ENCODE results near the gene OR52B2. TPM values are rescaled to one million over a fixed set of nuclear protein-coding genes. Genes with fewer than 3 reads are reported as not detected.
"Not testable (repeated sequence)": the region's sequence is repeated elsewhere in the genome, so short reads cannot be mapped to it uniquely, and the experiment has no call there.

Gene OR52B2
- total RNA-seq, 2 experiments from 2014 or later, result not detected

DNA sequence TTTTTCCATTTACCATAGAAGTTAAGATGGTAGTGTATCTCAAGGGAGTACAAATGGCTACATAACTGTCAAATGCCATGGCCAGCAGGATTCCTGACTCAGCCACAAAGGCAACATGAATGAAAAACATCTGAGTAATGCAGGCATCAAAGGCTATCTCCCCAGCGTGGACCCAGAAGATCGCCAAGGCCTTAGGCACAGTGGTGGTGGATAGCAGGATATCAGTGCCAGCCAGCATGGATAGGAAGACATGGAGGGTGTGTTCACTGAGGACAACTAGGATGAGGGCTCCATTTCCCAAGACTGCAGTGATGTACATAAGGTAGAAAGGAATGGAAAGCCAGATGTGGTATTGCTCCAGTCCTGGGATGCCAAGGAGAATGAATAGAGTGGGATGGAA is 18.0 kb downstream of the OR52B2 start:
- intact Hi-C loops (cut with DNase I, micrococcal nuclease), result no loop called here
- no peaks in the 10 kb centered on the region for H3K36me3 Mint-ChIP-seq (ENCODE audit: low read depth)
- H3K4me3 Mint-ChIP-seq, result no peak overlapping the region
- ATAC-seq (ENCODE audit: poor library complexity) (no peak), DNase-seq (no peak)
- ChIA-PET CTCF (no interaction called here), POLR2A (no interaction called here)
- TF ChIP-seq, protein P1, sequence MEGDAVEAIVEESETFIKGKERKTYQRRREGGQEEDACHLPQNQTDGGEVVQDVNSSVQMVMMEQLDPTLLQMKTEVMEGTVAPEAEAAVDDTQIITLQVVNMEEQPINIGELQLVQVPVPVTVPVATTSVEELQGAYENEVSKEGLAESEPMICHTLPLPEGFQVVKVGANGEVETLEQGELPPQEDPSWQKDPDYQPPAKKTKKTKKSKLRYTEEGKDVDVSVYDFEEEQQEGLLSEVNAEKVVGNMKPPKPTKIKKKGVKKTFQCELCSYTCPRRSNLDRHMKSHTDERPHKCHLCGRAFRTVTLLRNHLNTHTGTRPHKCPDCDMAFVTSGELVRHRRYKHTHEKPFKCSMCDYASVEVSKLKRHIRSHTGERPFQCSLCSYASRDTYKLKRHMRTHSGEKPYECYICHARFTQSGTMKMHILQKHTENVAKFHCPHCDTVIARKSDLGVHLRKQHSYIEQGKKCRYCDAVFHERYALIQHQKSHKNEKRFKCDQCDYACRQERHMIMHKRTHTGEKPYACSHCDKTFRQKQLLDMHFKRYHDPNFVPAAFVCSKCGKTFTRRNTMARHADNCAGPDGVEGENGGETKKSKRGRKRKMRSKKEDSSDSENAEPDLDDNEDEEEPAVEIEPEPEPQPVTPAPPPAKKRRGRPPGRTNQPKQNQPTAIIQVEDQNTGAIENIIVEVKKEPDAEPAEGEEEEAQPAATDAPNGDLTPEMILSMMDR (IDR thresholded peaks at IDR 0.05), result no peak
- H3K27me3 ChIP-seq (ENCODE audit: control insufficient read depth in 1 of 2, insufficient read depth in 2 of 2, low read length in 2 of 2), result no peaks in the 10 kb centered on the region
- no peak overlapping the region for H3K4me3 ChIP-seq (ENCODE audit: low read length)
- H3K27ac Mint-ChIP-seq, result no peak overlapping the region
- H3K36me3 ChIP-seq (ENCODE audit: insufficient read depth, low read length), result no peaks in the 10 kb centered on the region
- peaks cover 3% of the 10 kb centered on the region for H3K9me3 Mint-ChIP-seq
- no peak overlapping the region for H3K27ac ChIP-seq (ENCODE audit: low read depth in 1 of 2, low read length in 2 of 2)
- H3K9me3 ChIP-seq (ENCODE audit: control insufficient read depth in 1 of 2, insufficient read depth in 1 of 2, low read length in 2 of 2), result no peaks in the 10 kb centered on the region
- peaks cover 18% of the 10 kb centered on the region for H3K27me3 Mint-ChIP-seq
- no peaks in the 10 kb centered on the region for H3K4me1 Mint-ChIP-seq (ENCODE audit: low read depth)
- no peaks in the 10 kb centered on the region for H3K4me1 ChIP-seq (ENCODE audit: insufficient read depth, low read length)

DNA sequence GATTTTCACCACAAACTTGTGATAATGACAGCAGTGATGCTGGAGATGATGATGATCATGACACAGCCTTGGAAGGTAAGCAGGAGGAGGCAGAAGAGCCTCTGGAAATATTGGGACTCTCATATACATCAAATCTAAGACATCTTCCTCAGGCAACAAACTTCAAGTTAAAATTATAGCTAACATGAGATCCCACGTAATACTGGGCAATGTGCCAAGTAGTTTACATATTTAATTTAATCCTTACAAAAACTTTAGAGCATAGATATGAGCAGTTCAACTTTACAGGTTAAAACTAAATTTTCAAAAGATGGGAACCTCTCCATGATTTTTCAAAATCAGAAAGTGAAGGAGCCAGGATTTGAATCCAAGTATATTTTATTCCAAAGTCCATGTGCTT is 19.0 kb downstream of the OR52B2 start:
- intact Hi-C loops (cut with DNase I, micrococcal nuclease), result no loop called here
- H3K4me1 Mint-ChIP-seq (ENCODE audit: low read depth), result no peaks in the 10 kb centered on the region
- Histone ChIP-seq H3K4me1 (ENCODE audit: insufficient read depth, low read length) (no peaks in the 10 kb centered on the region), H3K27ac (ENCODE audit: low read depth in 1 of 2, low read length in 2 of 2) (no peak overlapping the region), H3K36me3 (ENCODE audit: insufficient read depth, low read length) (no peaks in the 10 kb centered on the region), H3K4me3 (ENCODE audit: low read length) (no peak overlapping the region), H3K27me3 (ENCODE audit: control insufficient read depth in 1 of 2, insufficient read depth in 2 of 2, low read length in 2 of 2) (no peaks in the 10 kb centered on the region), H3K9me3 (ENCODE audit: control insufficient read depth in 1 of 2, insufficient read depth in 1 of 2, low read length in 2 of 2) (no peaks in the 10 kb centered on the region)
- H3K27ac Mint-ChIP-seq, result no peak overlapping the region
- ChIA-PET CTCF (no interaction called here), POLR2A (no interaction called here)
- DNase-seq, result no peak
- ATAC-seq (ENCODE audit: poor library complexity), result no peak
- peaks cover 3% of the 10 kb centered on the region for H3K9me3 Mint-ChIP-seq
- H3K36me3 Mint-ChIP-seq (ENCODE audit: low read depth), result no peaks in the 10 kb centered on the region
- no peak overlapping the region for H3K4me3 Mint-ChIP-seq
- peaks cover 16% of the 10 kb centered on the region for H3K27me3 Mint-ChIP-seq
- TF ChIP-seq, protein P1 (IDR thresholded peaks at IDR 0.05), result no peak

DNA sequence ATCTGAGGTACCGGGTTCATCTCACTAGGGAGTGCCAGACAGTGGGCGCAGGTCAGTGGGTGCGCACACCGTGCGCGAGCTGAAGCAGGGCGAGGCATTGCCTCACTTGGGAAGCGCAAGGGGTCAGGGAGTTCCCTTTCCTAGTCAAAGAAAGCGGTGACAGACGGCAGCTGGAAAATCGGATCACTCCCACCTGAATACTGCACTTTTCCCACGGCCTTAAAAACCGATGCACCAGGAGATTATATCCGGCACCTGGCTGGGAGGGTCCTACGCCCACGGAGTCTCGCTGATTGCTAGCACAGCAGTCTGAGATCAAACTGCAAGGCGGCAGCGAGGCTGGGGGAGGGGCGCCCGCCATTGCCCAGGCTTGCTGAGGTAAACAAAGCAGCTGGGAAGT is 26.4 kb downstream of the OR52B2 start:
- peaks cover 26% of the 10 kb centered on the region for H3K27me3 Mint-ChIP-seq
- H3K27ac Mint-ChIP-seq; H3K4me1 Mint-ChIP-seq (ENCODE audit: low read depth); CTCF ChIA-PET; H3K36me3 Mint-ChIP-seq (ENCODE audit: low read depth); H3K27ac ChIP-seq (ENCODE audit: low read depth in 1 of 2, low read length in 2 of 2); H3K9me3 Mint-ChIP-seq; H3K9me3 ChIP-seq (ENCODE audit: control insufficient read depth in 1 of 2, insufficient read depth in 1 of 2, low read length in 2 of 2); H3K36me3 ChIP-seq (ENCODE audit: insufficient read depth, low read length); POLR2A ChIA-PET; H3K27me3 ChIP-seq (ENCODE audit: control insufficient read depth in 1 of 2, insufficient read depth in 2 of 2, low read length in 2 of 2); H3K4me3 Mint-ChIP-seq; intact Hi-C loops (cut with DNase I, micrococcal nuclease); H3K4me1 ChIP-seq (ENCODE audit: insufficient read depth, low read length); H3K4me3 ChIP-seq (ENCODE audit: low read length); ATAC-seq (ENCODE audit: poor library complexity); DNase-seq: not testable (repeated sequence)

DNA sequence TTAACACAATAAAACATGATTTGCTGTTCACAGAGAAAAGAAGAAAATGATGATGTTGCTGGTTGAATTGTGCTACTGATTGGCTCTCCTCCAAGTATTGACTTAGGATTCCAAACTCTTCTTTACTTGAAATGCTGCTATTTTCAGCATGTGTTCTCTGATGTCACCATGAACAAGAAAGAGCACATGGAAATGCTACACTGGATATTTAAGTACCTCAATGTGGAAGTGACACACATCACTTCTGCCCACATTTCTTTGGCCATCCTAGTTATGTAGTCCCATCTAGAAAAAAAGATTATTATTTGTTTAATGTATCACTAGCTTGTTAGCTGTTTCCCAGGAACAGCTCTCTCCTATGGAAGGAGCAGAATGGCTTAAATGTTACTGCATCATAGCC is 27.2 kb downstream of the OR52B2 start:
- ChIA-PET POLR2A (no interaction called here), CTCF (no interaction called here)

DNA sequence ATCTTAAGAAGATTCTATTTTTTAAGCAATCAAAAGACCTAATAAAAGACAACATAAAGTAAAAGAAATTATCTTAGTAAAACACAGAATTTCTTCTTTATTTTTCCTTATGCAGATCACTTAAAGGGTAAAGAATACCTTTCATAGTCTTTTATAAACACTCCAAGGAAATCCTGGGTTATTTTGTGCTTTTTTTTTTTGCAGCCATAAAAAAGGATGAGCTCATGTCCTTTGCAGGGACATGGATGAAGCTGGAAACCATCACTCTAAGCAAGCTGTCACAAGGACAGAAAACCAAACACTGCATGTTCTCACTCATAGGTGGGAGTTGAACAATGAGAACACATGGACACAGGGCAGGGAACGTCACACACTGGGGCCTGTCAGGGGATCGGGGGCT is 34.2 kb downstream of the OR52B2 start:
- DNase-seq; H3K27me3 ChIP-seq (ENCODE audit: control insufficient read depth in 1 of 2, insufficient read depth in 2 of 2, low read length in 2 of 2); H3K4me3 ChIP-seq (ENCODE audit: low read length); H3K36me3 ChIP-seq (ENCODE audit: insufficient read depth, low read length); H3K4me1 ChIP-seq (ENCODE audit: insufficient read depth, low read length); H3K9me3 ChIP-seq (ENCODE audit: control insufficient read depth in 1 of 2, insufficient read depth in 1 of 2, low read length in 2 of 2); H3K27ac ChIP-seq (ENCODE audit: low read depth in 1 of 2, low read length in 2 of 2); H3K4me1 Mint-ChIP-seq (ENCODE audit: low read depth); H3K4me3 Mint-ChIP-seq; intact Hi-C loops (cut with DNase I, micrococcal nuclease); POLR2A ChIA-PET; H3K27ac Mint-ChIP-seq; ATAC-seq (ENCODE audit: poor library complexity); H3K36me3 Mint-ChIP-seq (ENCODE audit: low read depth); CTCF ChIA-PET; H3K9me3 Mint-ChIP-seq: not testable (repeated sequence)
- H3K27me3 Mint-ChIP-seq, result peaks cover 13% of the 10 kb centered on the region

More for the DNA sequence above, 27.2 kb downstream of the OR52B2 start:
- ATAC-seq (ENCODE audit: poor library complexity), result no peak
- Mint-ChIP-seq H3K27me3 (peaks cover 26% of the 10 kb centered on the region), H3K4me3 (no peak overlapping the region), H3K4me1 (ENCODE audit: low read depth) (no peaks in the 10 kb centered on the region), H3K36me3 (ENCODE audit: low read depth) (no peaks in the 10 kb centered on the region), H3K27ac (no peak overlapping the region), H3K9me3 (no peaks in the 10 kb centered on the region)
- intact Hi-C loops (cut with DNase I, micrococcal nuclease), result no loop called here
- Histone ChIP-seq H3K27me3 (ENCODE audit: control insufficient read depth in 1 of 2, insufficient read depth in 2 of 2, low read length in 2 of 2) (peaks cover 8% of the 10 kb centered on the region in 2 experiments), H3K4me3 (ENCODE audit: low read length) (no peak overlapping the region), H3K9me3 (ENCODE audit: control insufficient read depth in 1 of 2, insufficient read depth in 1 of 2, low read length in 2 of 2) (no peaks in the 10 kb centered on the region), H3K4me1 (ENCODE audit: insufficient read depth, low read length) (no peaks in the 10 kb centered on the region), H3K36me3 (ENCODE audit: insufficient read depth, low read length) (no peaks in the 10 kb centered on the region), H3K27ac (ENCODE audit: low read depth in 1 of 2, low read length in 2 of 2) (no peak overlapping the region)
- TF ChIP-seq, protein P1 (IDR thresholded peaks at IDR 0.05), result no peak
- no peak for DNase-seq
